Uterus (tissue), 4 donors: ENCODE results near the gene TJP2. TPM values are rescaled to one million over a fixed set of nuclear protein-coding genes. Genes with fewer than 3 reads are reported as not detected.

Experiments
- DNase-seq, 2 donors: peaks; one replicate each; pipeline ENCODE4 v3.0.0-alpha.2; 2019 to 2020
- H3K27ac ChIP-seq, 2 donors: fragments of 200-600 bp; sonication (generic); 1 replicate in 1 of 2; 2 replicates in 1 of 2; pipeline ENCODE4 v1.5.1; 2016 to 2018
- H3K27me3 ChIP-seq, 2 donors: fragments of 200-600 bp; sonication (generic); one replicate each; pipeline ENCODE4 v1.5.1; 2018 to 2019; ENCODE audit warnings: control low read depth in 1 of 2
- H3K36me3 ChIP-seq, 2 donors: fragments of 200-600 bp; sonication (generic); one replicate each; pipeline ENCODE4 v1.5.1; 2019; ENCODE audit warnings: control low read depth in 1 of 2
- H3K4me1 ChIP-seq, 2 donors: fragments of 200-600 bp; sonication (generic); one replicate each; pipeline ENCODE4 v1.5.1; 2018 to 2019; ENCODE audit warnings: control low read depth in 1 of 2
- H3K4me3 ChIP-seq, 2 donors: fragments of 200-600 bp; sonication (generic); 1 replicate in 1 of 2; 2 replicates in 1 of 2; pipeline ENCODE4 v1.5.1; 2018 to 2019; ENCODE audit warnings: mild to moderate bottlenecking in 1 of 2
- H3K9me3 ChIP-seq, 2 donors: fragments of 200-600 bp; sonication (generic); one replicate each; pipeline ENCODE4 v1.5.1; 2019; ENCODE audit warnings: control low read depth in 1 of 2
- POLR2A ChIP-seq, 2 donors: fragments of 450-650 bp; IDR thresholded peaks; one replicate each; pipeline ENCODE4 v1.6.1; 2016; ENCODE audit warnings: antibody characterized with exemption in 2 of 2, mild to moderate bottlenecking in 1 of 2, moderate library complexity in 1 of 2
- intact Hi-C: fragments of 100-400 bp; cut with DNase I; formaldehyde crosslinking; loops from one replicate; pipeline ENCODE4 v1.15.1; 2023; ENCODE audit warnings: low total_unique reads
- total RNA-seq, 4 donors: library from RNA; depleted of rRNA in 3 of 4; stranded (reverse); fragments of >200 nt in 3 of 4; gene quantifications; one replicate each; pipeline versions ENCODE4 v1.1.0 to v1.2.4, GENCODE V29; 2014 to 2023
- TF ChIP-seq, protein P1 (sequence below), 4 experiments: fragments of 200-600 bp in 2 of 4; fragments of 450-650 bp in 2 of 4; sonication (generic) in 2 of 4; IDR thresholded peaks; one replicate each; pipeline ENCODE4 v1.5.1; 2016 to 2019; ENCODE audit warnings: antibody characterized with exemption in 4 of 4, mild to moderate bottlenecking in 2 of 4, moderate library complexity in 1 of 4
- donor health status: DM: yes; HTN: yes; CAD: no.

TJP2 gene
- total RNA-seq, 4 donors from 2014 or later, result 38.6 to 110 (median 44.7) TPM

DNA sequence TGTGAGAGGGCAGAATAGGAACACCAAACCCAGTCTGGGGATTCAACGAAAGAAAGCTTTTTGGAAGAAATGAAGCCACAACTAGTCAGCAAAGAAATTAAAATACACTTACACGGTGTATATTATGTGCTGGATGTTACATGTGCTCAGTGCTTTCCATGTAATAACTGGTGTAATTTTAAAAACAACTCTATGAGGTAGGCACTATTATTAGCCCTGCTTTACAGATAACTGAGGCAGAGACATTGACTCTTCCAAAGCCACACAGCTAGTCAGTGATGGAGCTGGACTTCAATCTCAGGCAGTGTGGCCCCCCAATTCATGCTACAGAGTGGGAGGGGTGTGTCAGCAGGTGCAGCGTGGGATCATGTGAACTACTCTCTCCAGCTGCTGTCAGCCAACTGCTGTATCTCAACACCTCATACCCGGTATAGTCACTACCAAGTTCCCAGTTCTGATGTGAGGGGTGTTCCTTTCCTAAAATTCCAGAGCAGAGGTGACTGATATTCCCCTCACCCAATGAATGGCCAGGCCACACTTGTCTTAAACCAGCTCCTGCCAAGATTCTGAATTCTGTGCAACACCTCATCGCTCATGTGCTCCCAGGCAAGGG is 33.8 kb upstream of the TJP2 start:
- TF ChIP-seq, protein P1, sequence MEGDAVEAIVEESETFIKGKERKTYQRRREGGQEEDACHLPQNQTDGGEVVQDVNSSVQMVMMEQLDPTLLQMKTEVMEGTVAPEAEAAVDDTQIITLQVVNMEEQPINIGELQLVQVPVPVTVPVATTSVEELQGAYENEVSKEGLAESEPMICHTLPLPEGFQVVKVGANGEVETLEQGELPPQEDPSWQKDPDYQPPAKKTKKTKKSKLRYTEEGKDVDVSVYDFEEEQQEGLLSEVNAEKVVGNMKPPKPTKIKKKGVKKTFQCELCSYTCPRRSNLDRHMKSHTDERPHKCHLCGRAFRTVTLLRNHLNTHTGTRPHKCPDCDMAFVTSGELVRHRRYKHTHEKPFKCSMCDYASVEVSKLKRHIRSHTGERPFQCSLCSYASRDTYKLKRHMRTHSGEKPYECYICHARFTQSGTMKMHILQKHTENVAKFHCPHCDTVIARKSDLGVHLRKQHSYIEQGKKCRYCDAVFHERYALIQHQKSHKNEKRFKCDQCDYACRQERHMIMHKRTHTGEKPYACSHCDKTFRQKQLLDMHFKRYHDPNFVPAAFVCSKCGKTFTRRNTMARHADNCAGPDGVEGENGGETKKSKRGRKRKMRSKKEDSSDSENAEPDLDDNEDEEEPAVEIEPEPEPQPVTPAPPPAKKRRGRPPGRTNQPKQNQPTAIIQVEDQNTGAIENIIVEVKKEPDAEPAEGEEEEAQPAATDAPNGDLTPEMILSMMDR (IDR thresholded peaks at IDR 0.05), result no peak
- TF ChIP-seq POLR2A (IDR thresholded peaks at IDR 0.05), result no peak
- H3K27me3 ChIP-seq, result no peaks in the 10 kb centered on the region
- no peak overlapping the region for H3K4me3 ChIP-seq
- no peak for DNase-seq
- no peaks in the 10 kb centered on the region for H3K9me3 ChIP-seq
- no peaks in the 10 kb centered on the region for H3K4me1 ChIP-seq
- no peak overlapping the region for H3K27ac ChIP-seq
- no peaks in the 10 kb centered on the region for H3K36me3 ChIP-seq
- intact Hi-C loops, result no loop called here

DNA sequence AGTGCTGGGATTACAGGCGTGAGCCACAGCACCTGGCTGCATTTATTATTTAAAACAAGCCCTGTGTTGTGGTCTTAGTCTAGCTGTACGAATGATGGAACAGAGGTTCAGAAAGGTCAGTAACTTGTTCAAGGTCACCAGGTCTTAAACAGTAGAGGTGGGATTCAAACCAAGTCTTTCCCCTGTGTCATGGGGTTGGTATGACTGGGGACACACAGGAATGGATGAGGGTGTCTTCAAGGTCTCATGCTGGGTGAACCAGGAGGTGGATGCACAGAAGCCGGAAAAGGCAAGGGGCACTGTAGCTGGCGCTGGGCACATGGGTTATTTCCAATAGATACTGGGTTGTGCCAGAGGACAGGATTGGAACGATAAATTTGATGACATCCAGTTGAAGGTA is 32.2 kb upstream of the TJP2 start:
- no peak for TF ChIP-seq POLR2A (IDR thresholded peaks at IDR 0.05)
- TF ChIP-seq, protein P1 (IDR thresholded peaks at IDR 0.05), result no peak
- Histone ChIP-seq H3K27me3 (no peaks in the 10 kb centered on the region), H3K36me3 (no peaks in the 10 kb centered on the region), H3K9me3 (no peaks in the 10 kb centered on the region), H3K4me3 (no peak overlapping the region), H3K27ac (no peak overlapping the region), H3K4me1 (no peaks in the 10 kb centered on the region)
- DNase-seq, result no peak
- intact Hi-C loops, result no loop called here

DNA sequence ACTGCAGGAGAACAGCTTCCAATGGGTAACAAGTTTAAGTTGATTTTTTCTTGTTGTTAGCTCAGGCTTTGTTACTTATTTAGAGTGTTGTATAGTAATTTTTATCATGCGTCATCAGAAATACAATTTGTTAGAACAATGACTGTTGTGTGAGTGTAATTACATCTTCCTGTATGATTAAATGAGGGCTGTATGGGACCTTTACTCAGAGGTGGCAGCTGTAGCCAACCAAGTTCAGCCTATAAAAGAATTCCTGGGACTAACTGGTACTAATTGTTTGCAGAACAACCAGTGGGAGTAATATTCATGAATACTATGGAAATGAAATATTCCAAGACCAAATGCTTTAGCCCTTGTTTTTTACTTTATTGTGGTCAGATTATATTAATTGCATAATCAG is 30.8 kb upstream of the TJP2 start:
- Histone ChIP-seq H3K9me3 (no peaks in the 10 kb centered on the region), H3K36me3 (no peaks in the 10 kb centered on the region), H3K4me3 (no peak overlapping the region), H3K4me1 (no peaks in the 10 kb centered on the region), H3K27me3 (no peaks in the 10 kb centered on the region), H3K27ac (no peak overlapping the region)
- intact Hi-C loops, result no loop called here
- no peak for TF ChIP-seq POLR2A (IDR thresholded peaks at IDR 0.05)
- TF ChIP-seq, protein P1 (IDR thresholded peaks at IDR 0.05), result no peak
- no peak for DNase-seq

DNA sequence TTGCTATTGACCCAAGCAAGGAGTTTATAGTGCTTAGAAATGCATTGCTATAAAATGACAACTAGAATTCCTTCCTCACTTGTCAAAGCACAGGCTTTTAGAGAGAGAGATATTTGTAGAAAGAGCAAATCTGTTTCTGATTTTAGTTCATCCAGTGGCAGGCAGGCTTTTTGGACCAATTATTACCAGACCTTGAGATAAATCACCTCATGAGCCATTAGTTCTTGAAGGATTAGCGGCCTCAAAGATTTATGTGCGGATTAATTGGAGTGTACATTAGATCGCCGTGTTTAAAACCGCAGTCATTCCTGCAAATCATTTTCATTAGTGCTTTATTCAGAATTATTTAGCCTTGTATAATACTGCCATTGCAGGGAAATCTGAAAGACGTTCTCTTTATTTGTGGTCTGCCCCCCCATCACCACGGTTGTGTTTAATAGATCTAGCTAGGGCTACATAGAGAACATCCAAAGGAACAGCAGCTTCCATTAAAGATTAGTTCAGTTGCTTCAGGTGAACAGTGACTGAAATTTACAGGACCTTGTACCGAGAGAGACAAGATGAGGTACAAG is 28.8 kb upstream of the TJP2 start:
- DNase-seq, result no peak
- intact Hi-C loops, result no loop called here
- Histone ChIP-seq H3K4me1 (no peaks in the 10 kb centered on the region), H3K36me3 (no peaks in the 10 kb centered on the region), H3K9me3 (no peaks in the 10 kb centered on the region), H3K27me3 (no peaks in the 10 kb centered on the region), H3K4me3 (no peak overlapping the region), H3K27ac (no peak overlapping the region)
- TF ChIP-seq, protein P1 (IDR thresholded peaks at IDR 0.05), result no peak
- TF ChIP-seq POLR2A (IDR thresholded peaks at IDR 0.05), result no peak

DNA sequence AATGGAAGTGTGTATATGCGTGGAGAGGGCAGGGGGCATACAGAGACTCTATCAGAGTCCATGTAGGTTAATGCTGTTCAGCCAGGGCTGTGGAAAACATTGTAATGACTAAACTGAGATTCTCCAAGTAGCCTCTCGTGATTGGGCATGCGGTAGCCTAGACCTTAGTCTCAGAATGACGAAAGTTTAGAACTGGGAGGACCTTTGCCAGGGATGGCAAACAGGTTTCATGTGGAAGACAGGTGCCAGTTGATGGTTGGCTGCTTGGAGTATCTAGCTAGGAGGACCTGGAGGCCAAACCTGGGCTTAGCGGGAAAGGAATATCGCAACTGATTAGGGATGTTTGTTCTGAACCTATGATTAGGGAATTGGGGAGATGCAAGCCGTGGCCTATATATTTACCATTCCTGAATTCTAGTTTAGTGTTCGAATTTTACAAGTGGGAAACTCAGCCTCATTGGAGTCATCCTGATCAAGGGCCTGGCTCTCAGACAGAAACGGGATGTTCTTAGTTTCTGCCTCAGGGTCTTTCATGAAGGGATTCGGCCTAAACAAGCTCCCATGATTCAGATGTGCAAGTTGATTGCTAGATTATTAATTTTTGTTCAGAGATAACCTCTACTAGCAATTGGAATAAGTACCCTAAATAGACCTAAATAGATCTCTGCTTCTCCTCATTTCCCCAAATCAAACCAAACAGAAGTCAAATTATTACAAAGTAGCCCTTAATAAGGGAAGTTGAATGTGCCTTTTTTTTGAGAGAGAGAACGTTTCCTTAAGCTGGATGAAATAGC is 26.8 kb upstream of the TJP2 start:
- DNase-seq, result no peak
- Histone ChIP-seq H3K4me3 (no peak overlapping the region), H3K4me1 (no peaks in the 10 kb centered on the region), H3K36me3 (no peaks in the 10 kb centered on the region), H3K27me3 (no peaks in the 10 kb centered on the region), H3K27ac (no peak overlapping the region), H3K9me3 (no peaks in the 10 kb centered on the region)
- TF ChIP-seq POLR2A (IDR thresholded peaks at IDR 0.05), result no peak
- TF ChIP-seq, protein P1 (IDR thresholded peaks at IDR 0.05), result no peak
- intact Hi-C loops, result no loop called here
